Measurements from ENCODE around the gene ITGA1.
"Not testable (repeated sequence)": the region's sequence is repeated elsewhere in the genome, so short reads cannot be mapped to it uniquely, and the experiment has no call there.

Gene ITGA1

GRCh38 chr5:52787600-52788504, at the start of gene ITGA1, which contains the start of gene PELO:
ITGA1 (plus strand) TSS chr5:52787916; CDS start chr5:52788354, 438 bp downstream.
PELO (plus strand) TSS chr5:52787916; CDS start chr5:52800395, 12,479 bp downstream.
- no peak for DNase-seq (ENCODE audit: low read depth in 3 of 3)

- no peak for DNase-seq (ENCODE audit: low read depth in 3 of 3)
Measured at GRCh38 chr5:52738095-52738506, 49.6 kb upstream of the ITGA1 start.

GRCh38 chr5:52740007-52740406, 47.7 kb upstream of the ITGA1 start:
- DNase-seq (ENCODE audit: low read depth in 3 of 3), result no peak

GRCh38 chr5:52743012-52743411, 44.7 kb upstream of the ITGA1 start:
- no peak for DNase-seq (ENCODE audit: low read depth in 3 of 3)

- DNase-seq (ENCODE audit: low read depth in 3 of 3), result no peak
Measured at GRCh38 chr5:52743529-52743928, 44.2 kb upstream of the ITGA1 start.

- DNase-seq (ENCODE audit: low read depth in 3 of 3), result peak; percentile 11 to 24 (median 16)
Measured at GRCh38 chr5:52743970-52744369, 43.7 kb upstream of the ITGA1 start.

- DNase-seq (ENCODE audit: low read depth in 3 of 3), result not testable (repeated sequence)
Measured at GRCh38 chr5:52744867-52745458, 42.8 kb upstream of the ITGA1 start.

- no peak for DNase-seq (ENCODE audit: low read depth in 3 of 3)
Measured at GRCh38 chr5:52746539-52746938, 41.2 kb upstream of the ITGA1 start.

GRCh38 chr5:52748590-52748989, 39.1 kb upstream of the ITGA1 start:
- no peak for DNase-seq (ENCODE audit: low read depth in 3 of 3)

- no peak for DNase-seq (ENCODE audit: low read depth in 3 of 3)
Measured at GRCh38 chr5:52749666-52750065, 38.0 kb upstream of the ITGA1 start.

GRCh38 chr5:52751137-52751536, 36.6 kb upstream of the ITGA1 start:
- DNase-seq (ENCODE audit: low read depth in 3 of 3), result no peak

- DNase-seq (ENCODE audit: low read depth in 3 of 3), result no peak
Measured at GRCh38 chr5:52754051-52754450, 33.7 kb upstream of the ITGA1 start.

GRCh38 chr5:52757527-52757926, 30.2 kb upstream of the ITGA1 start:
- DNase-seq (ENCODE audit: low read depth in 3 of 3), result no peak

- no peak for DNase-seq (ENCODE audit: low read depth in 3 of 3)
Measured at GRCh38 chr5:52758014-52758413, 29.7 kb upstream of the ITGA1 start.

- DNase-seq (ENCODE audit: low read depth in 3 of 3), result no peak
Measured at GRCh38 chr5:52759331-52759730, 28.4 kb upstream of the ITGA1 start.

GRCh38 chr5:52760695-52761366, 26.9 kb upstream of the ITGA1 start:
- peak; percentile 10 to 25 (median 20) for DNase-seq (ENCODE audit: low read depth in 3 of 3)

- no peak for DNase-seq (ENCODE audit: low read depth in 3 of 3)
Measured at GRCh38 chr5:52767217-52767743, 20.4 kb upstream of the ITGA1 start.

- DNase-seq (ENCODE audit: low read depth in 3 of 3), result no peak
Measured at GRCh38 chr5:52767766-52768480, 19.8 kb upstream of the ITGA1 start.

- DNase-seq (ENCODE audit: low read depth in 3 of 3), result no peak
Measured at GRCh38 chr5:52769061-52769460, 18.7 kb upstream of the ITGA1 start.

GRCh38 chr5:52770287-52770939, 17.3 kb upstream of the ITGA1 start:
- DNase-seq (ENCODE audit: low read depth in 3 of 3), result no peak

All from stimulated activated CD4-positive, alpha-beta T cell treated with anti-CD3 and anti-CD28 coated beads, TNF-alpha, amount 100 ng/mL, for 48 hours (primary cell).